GM12864 (cell line): Measurements from ENCODE around the gene TM2D3.

Source experiments
- DNase-seq: peaks from one replicate; pipeline ENCODE4 v3.0.0-alpha.2; 2011; ENCODE audit warnings: low read depth
- H3K4me3 ChIP-seq: 2 replicates; pipeline ENCODE4 v1.5.1; 2011; ENCODE audit warnings: mild to moderate bottlenecking, low read depth, low read length, control low read depth
- TF ChIP-seq, protein P1 (sequence below): IDR thresholded peaks from 2 replicates; pipeline ENCODE4 v1.5.1; 2011; ENCODE audit warnings: low read depth, mild to moderate bottlenecking, moderate library complexity, low read length, control low read depth, inconsistent platforms; ENCODE audit errors: missing control alignments

Gene TM2D3

DNA sequence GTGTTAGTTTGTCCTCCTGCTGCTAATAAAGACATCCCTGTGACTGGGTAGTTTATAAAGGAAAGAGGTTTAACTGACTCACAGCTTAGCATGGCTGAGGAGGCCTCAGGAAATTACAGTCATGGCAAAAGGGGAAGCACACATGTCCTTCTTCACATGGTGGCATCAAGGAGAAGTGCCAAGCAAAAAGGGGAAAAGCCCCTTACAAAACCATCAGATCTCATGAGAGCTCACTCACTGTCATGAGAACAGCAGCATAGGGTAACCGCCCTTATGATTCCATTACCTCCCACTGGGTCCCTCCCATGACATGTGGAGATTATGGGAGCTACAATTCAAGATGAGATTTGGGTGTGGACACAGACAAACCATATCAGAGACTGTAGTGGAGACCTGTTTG, 27.0 kb downstream of the TM2D3 start:
- no peak for DNase-seq
- TF ChIP-seq, protein P1, sequence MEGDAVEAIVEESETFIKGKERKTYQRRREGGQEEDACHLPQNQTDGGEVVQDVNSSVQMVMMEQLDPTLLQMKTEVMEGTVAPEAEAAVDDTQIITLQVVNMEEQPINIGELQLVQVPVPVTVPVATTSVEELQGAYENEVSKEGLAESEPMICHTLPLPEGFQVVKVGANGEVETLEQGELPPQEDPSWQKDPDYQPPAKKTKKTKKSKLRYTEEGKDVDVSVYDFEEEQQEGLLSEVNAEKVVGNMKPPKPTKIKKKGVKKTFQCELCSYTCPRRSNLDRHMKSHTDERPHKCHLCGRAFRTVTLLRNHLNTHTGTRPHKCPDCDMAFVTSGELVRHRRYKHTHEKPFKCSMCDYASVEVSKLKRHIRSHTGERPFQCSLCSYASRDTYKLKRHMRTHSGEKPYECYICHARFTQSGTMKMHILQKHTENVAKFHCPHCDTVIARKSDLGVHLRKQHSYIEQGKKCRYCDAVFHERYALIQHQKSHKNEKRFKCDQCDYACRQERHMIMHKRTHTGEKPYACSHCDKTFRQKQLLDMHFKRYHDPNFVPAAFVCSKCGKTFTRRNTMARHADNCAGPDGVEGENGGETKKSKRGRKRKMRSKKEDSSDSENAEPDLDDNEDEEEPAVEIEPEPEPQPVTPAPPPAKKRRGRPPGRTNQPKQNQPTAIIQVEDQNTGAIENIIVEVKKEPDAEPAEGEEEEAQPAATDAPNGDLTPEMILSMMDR = no peak
- H3K4me3 ChIP-seq = no peak overlapping the region

- no peak overlapping the region for H3K4me3 ChIP-seq
- TF ChIP-seq, protein P1 = no peak
- no peak for DNase-seq
Measured at GRCh38 chr15:101623367-101624304, 28.5 kb downstream of the TM2D3 start.

DNA sequence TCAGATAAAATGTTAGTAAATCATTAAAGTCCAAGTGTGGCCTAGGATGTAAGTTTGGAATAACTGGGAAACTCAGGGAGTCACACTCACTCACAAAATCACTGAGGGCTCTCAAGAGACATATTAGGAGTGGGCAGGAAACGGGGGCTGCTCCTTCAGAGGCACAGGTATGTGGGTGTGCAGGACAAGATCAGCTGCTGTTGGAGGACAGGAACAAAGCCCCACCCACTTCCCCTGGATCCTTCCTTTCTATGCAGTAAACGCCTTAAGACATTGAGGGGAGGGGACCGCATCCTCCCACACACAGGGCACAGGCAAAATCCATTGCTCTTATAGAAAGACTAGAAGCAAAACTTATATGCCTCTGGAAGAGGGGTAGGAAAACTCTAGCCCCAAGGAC, 30.2 kb downstream of the TM2D3 start:
- TF ChIP-seq, protein P1 = no peak
- no peak for DNase-seq
- H3K4me3 ChIP-seq = no peak overlapping the region

DNA sequence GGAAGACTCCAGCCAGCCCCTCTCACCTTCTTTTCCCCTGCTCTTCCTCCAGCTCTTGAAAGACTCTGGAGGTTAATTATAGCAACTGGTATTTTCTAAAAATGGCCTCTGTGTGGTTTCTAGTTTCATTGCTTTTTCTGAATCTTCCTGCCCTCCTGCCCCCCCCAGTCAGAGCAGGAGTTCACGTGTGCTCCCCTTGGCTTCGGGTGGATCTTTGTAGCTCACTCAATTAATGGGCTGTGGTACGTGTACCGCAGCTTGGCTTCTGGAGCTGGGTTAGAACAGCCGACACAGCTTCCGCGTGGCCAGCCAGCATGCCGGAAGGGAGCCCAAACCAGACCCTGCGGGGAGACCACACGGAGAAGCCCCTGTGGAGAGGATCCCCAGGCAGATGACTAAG, 31.5 kb downstream of the TM2D3 start:
- TF ChIP-seq, protein P1 = no peak
- no peak for DNase-seq
- H3K4me3 ChIP-seq = no peak overlapping the region

GRCh38 chr15:101619615-101619865, 32.6 kb downstream of the TM2D3 start:
- H3K4me3 ChIP-seq = no peak overlapping the region
- TF ChIP-seq, protein P1 = no peak
- DNase-seq = no peak

DNA sequence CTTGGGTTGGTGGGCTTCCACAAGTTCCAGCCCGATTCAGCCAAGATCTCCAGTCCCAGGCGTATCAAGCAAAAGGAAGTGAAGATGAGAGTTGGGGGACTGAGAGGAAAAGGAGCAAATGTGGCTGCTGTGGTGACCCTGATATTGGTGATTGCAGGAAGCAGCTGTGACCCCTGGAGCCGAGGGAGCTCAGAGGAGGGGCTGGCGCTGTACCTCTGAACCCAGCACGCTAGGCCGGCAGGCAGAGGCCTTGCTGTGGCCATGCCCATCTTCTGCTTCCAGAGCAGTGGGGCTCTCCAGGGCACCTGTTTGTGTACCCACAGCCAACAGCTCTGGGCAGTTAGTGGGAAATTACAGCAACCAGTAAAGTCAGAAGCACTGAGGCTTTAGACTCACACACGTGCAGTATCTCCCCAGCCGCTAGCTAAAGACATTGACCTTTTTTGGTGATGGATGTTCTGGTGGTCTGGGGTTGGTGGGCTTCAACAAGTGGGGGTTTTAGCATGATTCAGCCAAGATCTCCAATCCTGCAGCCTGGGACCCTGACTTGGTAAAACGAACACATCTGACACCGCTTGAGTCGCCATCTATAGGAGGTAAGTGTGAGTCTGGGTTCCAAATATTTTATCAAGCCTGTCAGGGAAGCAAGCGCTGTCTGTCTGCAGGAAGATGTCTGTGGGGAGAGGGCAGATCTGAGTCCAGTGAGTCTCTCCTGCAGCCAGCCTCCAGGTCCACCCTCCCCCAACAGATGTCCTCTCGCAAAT, 33.1 kb downstream of the TM2D3 start:
- no peak overlapping the region for H3K4me3 ChIP-seq
- TF ChIP-seq, protein P1 = no peak

More for the DNA sequence above, 33.1 kb downstream of the TM2D3 start:
- no peak for DNase-seq
